ENCODE data around the gene TAF1. TPM values are rescaled to one million over a fixed set of nuclear protein-coding genes. Genes with fewer than 3 reads are reported as not detected.

The TAF1 gene
- total RNA-seq, 1 experiment from 2014 or later, result 38.3 TPM

DNA sequence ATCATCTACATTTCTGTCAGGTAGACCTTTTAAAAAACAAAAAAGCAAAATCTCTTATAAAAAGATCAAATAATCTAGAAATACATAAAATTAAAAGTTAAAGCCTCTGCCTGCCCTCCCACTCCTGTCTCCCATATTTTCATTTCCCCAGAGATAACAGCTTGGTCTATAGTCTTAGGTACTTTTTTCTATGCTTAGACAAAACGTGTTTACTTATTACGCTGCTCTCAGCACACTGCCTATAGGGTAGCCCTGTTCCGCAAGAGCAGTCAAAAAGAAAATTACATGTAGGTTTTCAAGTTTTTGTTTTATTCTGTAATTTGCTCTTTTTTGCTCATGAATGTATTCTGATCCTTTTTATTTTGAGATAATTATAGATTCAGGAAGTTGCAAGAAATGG, 73.3 kb downstream of the TAF1 start:
- intact Hi-C loops (cut with micrococcal nuclease; ENCODE audit: unreplicated experiment), result no loop called here
- POLR2A ChIA-PET, result no interaction called here

DNA sequence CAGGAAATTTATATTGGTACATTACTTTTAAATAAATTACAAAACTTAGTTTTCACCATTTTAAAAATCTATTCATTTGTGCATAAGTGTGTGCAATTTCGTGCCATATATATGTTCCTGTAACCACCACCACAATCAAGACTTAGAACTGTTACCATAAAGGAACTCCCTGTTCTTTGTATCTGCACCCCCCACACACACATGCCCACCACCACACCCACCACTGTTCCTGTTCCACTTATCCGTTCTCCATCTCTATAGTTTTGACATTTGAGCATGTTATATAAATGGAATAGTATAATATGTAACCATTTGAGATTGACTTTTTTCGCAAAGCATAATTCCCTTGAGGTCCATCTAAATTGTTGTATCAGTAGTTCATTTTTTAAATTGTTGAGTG, 73.7 kb downstream of the TAF1 start:
- no TSS peak for BruUV-seq (replicated peaks)
- Histone ChIP-seq H3K27ac (ENCODE audit: low read length) (no peak overlapping the region), H3K27me3 (ENCODE audit: control insufficient read depth, insufficient read depth, low read length) (no peaks in the 10 kb centered on the region), H3K9me3 (ENCODE audit: control insufficient read depth, insufficient read depth, low read depth, low read length) (no peaks in the 10 kb centered on the region), H3K4me3 (ENCODE audit: low read depth in 2 of 2, low read length in 2 of 2) (no peak overlapping the region), H3K36me3 (ENCODE audit: control insufficient read depth, insufficient read depth, low read length) (peaks cover 13% of the 10 kb centered on the region), H3K4me1 (ENCODE audit: control insufficient read depth, insufficient read depth, low read length) (no peaks in the 10 kb centered on the region)
- TF ChIP-seq, protein P1, sequence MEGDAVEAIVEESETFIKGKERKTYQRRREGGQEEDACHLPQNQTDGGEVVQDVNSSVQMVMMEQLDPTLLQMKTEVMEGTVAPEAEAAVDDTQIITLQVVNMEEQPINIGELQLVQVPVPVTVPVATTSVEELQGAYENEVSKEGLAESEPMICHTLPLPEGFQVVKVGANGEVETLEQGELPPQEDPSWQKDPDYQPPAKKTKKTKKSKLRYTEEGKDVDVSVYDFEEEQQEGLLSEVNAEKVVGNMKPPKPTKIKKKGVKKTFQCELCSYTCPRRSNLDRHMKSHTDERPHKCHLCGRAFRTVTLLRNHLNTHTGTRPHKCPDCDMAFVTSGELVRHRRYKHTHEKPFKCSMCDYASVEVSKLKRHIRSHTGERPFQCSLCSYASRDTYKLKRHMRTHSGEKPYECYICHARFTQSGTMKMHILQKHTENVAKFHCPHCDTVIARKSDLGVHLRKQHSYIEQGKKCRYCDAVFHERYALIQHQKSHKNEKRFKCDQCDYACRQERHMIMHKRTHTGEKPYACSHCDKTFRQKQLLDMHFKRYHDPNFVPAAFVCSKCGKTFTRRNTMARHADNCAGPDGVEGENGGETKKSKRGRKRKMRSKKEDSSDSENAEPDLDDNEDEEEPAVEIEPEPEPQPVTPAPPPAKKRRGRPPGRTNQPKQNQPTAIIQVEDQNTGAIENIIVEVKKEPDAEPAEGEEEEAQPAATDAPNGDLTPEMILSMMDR (IDR thresholded peaks at IDR 0.05), result no peak
- TF ChIP-seq POLR2AphosphoS5 (IDR thresholded peaks at IDR 0.05; ENCODE audit: low read depth, low read length), result no peak
- DNase-seq (ENCODE audit: low read depth, low spot score), result no peak
- CTCF ChIA-PET, result no interaction called here
- POLR2A ChIA-PET, result no interaction called here
- in situ Hi-C loops (cut with HindIII; ENCODE audit: low pct_unique_long_range_greater_than_20kb, low sequenced_read_pairs) (no loop called here), intact Hi-C loops (cut with micrococcal nuclease; ENCODE audit: unreplicated experiment) (no loop called here)
- ATAC-seq, result no peak

More for the DNA sequence above, 73.3 kb downstream of the TAF1 start:
- Histone ChIP-seq H3K4me1 (ENCODE audit: control insufficient read depth, insufficient read depth, low read length) (no peaks in the 10 kb centered on the region), H3K4me3 (ENCODE audit: low read depth in 2 of 2, low read length in 2 of 2) (no peak overlapping the region), H3K36me3 (ENCODE audit: control insufficient read depth, insufficient read depth, low read length) (peaks cover 13% of the 10 kb centered on the region), H3K27ac (ENCODE audit: low read length) (no peak overlapping the region), H3K27me3 (ENCODE audit: control insufficient read depth, insufficient read depth, low read length) (no peaks in the 10 kb centered on the region), H3K9me3 (ENCODE audit: control insufficient read depth, insufficient read depth, low read depth, low read length) (no peaks in the 10 kb centered on the region)
- no TSS peak for BruUV-seq (replicated peaks)
- CTCF ChIA-PET, result no interaction called here
- in situ Hi-C loops (cut with HindIII; ENCODE audit: low pct_unique_long_range_greater_than_20kb, low sequenced_read_pairs), result no loop called here
- ATAC-seq (no peak), DNase-seq (ENCODE audit: low read depth, low spot score) (no peak)
- TF ChIP-seq REST (IDR thresholded peaks at IDR 0.05; ENCODE audit: insufficient read depth in 1 of 2, low read depth in 2 of 2, low read length in 1 of 2), result no peak
- TF ChIP-seq, protein P1 (IDR thresholded peaks at IDR 0.05), result no peak
- no peak for TF ChIP-seq TCF7L2 (IDR thresholded peaks at IDR 0.05; ENCODE audit: low read depth, low read length)
- no peak for TF ChIP-seq POLR2AphosphoS5 (IDR thresholded peaks at IDR 0.05; ENCODE audit: low read depth, low read length)
- no peak for TF ChIP-seq SIN3A (IDR thresholded peaks at IDR 0.05; ENCODE audit: borderline replicate concordance, insufficient read depth, low read depth, low read length)

GRCh38 chrX:71440401-71440800, 74.2 kb downstream of the TAF1 start:
- DNase-seq (ENCODE audit: low read depth, low spot score) (no peak), ATAC-seq (no peak)
- H3K9me3 ChIP-seq (ENCODE audit: control insufficient read depth, insufficient read depth, low read depth, low read length), result no peaks in the 10 kb centered on the region
- H3K36me3 ChIP-seq (ENCODE audit: control insufficient read depth, insufficient read depth, low read length), result peaks cover 12% of the 10 kb centered on the region
- CTCF ChIA-PET, result no interaction called here
- no peaks in the 10 kb centered on the region for H3K27me3 ChIP-seq (ENCODE audit: control insufficient read depth, insufficient read depth, low read length)
- TF ChIP-seq REST (IDR thresholded peaks at IDR 0.05; ENCODE audit: insufficient read depth in 1 of 2, low read depth in 2 of 2, low read length in 1 of 2), result no peak
- TF ChIP-seq POLR2AphosphoS5 (IDR thresholded peaks at IDR 0.05; ENCODE audit: low read depth, low read length), result no peak
- no peak for TF ChIP-seq TCF7L2 (IDR thresholded peaks at IDR 0.05; ENCODE audit: low read depth, low read length)
- TF ChIP-seq, protein P1 (IDR thresholded peaks at IDR 0.05), result no peak
- TF ChIP-seq SIN3A (IDR thresholded peaks at IDR 0.05; ENCODE audit: borderline replicate concordance, insufficient read depth, low read depth, low read length), result no peak
- intact Hi-C loops (cut with micrococcal nuclease; ENCODE audit: unreplicated experiment), result no loop called here
- no peak overlapping the region for H3K27ac ChIP-seq (ENCODE audit: low read length)
- H3K4me3 ChIP-seq (ENCODE audit: low read depth in 2 of 2, low read length in 2 of 2), result no peak overlapping the region
- POLR2A ChIA-PET, result no interaction called here
- no TSS peak for BruUV-seq (replicated peaks)
- in situ Hi-C loops (cut with HindIII; ENCODE audit: low pct_unique_long_range_greater_than_20kb, low sequenced_read_pairs), result no loop called here
- H3K4me1 ChIP-seq (ENCODE audit: control insufficient read depth, insufficient read depth, low read length), result no peaks in the 10 kb centered on the region
